AG09309 (cell line): ENCODE measurements around the gene SAA1.

Experiments
- DNase-seq: peaks from one replicate; pipeline ENCODE4 v3.0.0-alpha.2; 2010; ENCODE audit warnings: low read depth
- H3K4me3 ChIP-seq: 2 replicates; pipeline ENCODE4 v1.5.1; 2011; ENCODE audit warnings: mild to moderate bottlenecking, low read depth, low read length, moderate library complexity; ENCODE audit not compliant: control insufficient read depth
- TF ChIP-seq, protein P1 (sequence below): IDR thresholded peaks from 2 replicates; pipeline ENCODE4 v1.5.1; 2011; ENCODE audit warnings: mild to moderate bottlenecking, low read depth, low read length, inconsistent platforms; ENCODE audit not compliant: insufficient read depth, control insufficient read depth; ENCODE audit errors: missing control alignments

SAA1 gene

DNA sequence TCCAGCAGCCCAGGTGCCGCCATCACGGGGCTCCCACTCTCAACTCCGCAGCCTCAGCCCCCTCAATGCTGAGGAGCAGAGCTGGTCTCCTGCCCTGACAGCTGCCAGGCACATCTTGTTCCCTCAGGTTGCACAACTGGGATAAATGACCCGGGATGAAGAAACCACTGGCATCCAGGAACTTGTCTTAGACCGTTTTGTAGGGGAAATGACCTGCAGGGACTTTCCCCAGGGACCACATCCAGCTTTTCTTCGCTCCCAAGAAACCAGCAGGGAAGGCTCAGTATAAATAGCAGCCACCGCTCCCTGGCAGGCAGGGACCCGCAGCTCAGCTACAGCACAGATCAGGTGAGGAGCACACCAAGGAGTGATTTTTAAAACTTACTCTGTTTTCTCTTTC is at the start of gene SAA1:
TSS of gene SAA1 (plus strand) at position 316 of the 400 bp plus-strand sequence. CDS start 624 bp downstream, outside the sequence.
- H3K4me3 ChIP-seq: no peak within 1 kb of the TSS
- DNase-seq: no peak
- TF ChIP-seq, protein P1, sequence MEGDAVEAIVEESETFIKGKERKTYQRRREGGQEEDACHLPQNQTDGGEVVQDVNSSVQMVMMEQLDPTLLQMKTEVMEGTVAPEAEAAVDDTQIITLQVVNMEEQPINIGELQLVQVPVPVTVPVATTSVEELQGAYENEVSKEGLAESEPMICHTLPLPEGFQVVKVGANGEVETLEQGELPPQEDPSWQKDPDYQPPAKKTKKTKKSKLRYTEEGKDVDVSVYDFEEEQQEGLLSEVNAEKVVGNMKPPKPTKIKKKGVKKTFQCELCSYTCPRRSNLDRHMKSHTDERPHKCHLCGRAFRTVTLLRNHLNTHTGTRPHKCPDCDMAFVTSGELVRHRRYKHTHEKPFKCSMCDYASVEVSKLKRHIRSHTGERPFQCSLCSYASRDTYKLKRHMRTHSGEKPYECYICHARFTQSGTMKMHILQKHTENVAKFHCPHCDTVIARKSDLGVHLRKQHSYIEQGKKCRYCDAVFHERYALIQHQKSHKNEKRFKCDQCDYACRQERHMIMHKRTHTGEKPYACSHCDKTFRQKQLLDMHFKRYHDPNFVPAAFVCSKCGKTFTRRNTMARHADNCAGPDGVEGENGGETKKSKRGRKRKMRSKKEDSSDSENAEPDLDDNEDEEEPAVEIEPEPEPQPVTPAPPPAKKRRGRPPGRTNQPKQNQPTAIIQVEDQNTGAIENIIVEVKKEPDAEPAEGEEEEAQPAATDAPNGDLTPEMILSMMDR: no peak

- no peak overlapping the region for H3K4me3 ChIP-seq
- TF ChIP-seq, protein P1: no peak
- DNase-seq: no peak
These were observed 44.7 kb upstream of the SAA1 start for GRCh38 chr11:18221274-18221876.

- TF ChIP-seq, protein P1: no peak
- H3K4me3 ChIP-seq: no peak overlapping the region
- DNase-seq: no peak
These were observed 43.1 kb upstream of the SAA1 start for GRCh38 chr11:18222814-18223421.

GRCh38 chr11:18223591-18224387 is 42.3 kb upstream of the SAA1 start:
- H3K4me3 ChIP-seq: no peak overlapping the region
- DNase-seq: no peak
- TF ChIP-seq, protein P1: no peak

- no peak overlapping the region for H3K4me3 ChIP-seq
These were observed 40.2 kb upstream of the SAA1 start for GRCh38 chr11:18225913-18226312.

DNA sequence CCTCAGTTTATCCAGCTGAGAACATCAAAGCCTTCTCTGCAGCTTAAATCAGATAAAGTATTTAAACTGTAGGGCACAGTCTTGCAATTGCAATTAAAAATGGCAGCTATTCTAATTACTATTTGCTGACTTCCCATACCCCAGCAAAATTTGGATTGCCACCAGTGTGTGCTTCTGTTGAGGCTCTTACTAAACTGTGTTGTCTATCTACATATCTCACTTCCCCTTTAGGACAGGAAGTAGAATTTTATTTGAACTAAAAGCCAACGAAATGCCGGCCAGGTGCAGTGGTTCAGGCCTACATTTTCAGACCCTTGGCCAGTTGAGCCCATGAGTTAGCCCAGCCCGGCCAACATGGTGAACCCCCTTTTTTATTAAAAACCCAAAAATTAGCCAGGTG is 36.6 kb upstream of the SAA1 start:
- no peak overlapping the region for H3K4me3 ChIP-seq
- no peak for DNase-seq
- TF ChIP-seq, protein P1: no peak

More at GRCh38 chr11:18225913-18226312, 40.2 kb upstream of the SAA1 start:
- TF ChIP-seq, protein P1: no peak
- no peak for DNase-seq
